Embryonic facial prominence (tissue), 1 donor: ENCODE measurements around the gene RPS6KB2.

Experiments
- DNase-seq: peaks from one replicate; pipeline ENCODE4 v3.0.0-alpha.2; 2016; ENCODE audit errors: extremely low spot score

The RPS6KB2 gene

GRCh38 chr11:67428052-67429001, at the start of gene RPS6KB2:
Gene RPS6KB2 (plus strand): TSS chr11:67428494. CDS start chr11:67428546, 52 bp downstream.
- DNase-seq = peak; percentile 93

- DNase-seq = no peak
Observed at GRCh38 chr11:67378544-67378943, 49.8 kb upstream of the RPS6KB2 start.

- no peak for DNase-seq
Observed at GRCh38 chr11:67379061-67380058, 48.9 kb upstream of the RPS6KB2 start.

GRCh38 chr11:67381244-67381972, 46.9 kb upstream of the RPS6KB2 start:
- DNase-seq = no peak

- no peak for DNase-seq
Observed at GRCh38 chr11:67382276-67383136, 45.8 kb upstream of the RPS6KB2 start.

- DNase-seq = no peak
Observed at GRCh38 chr11:67384851-67385366, 43.4 kb upstream of the RPS6KB2 start.

- no peak for DNase-seq
Observed at GRCh38 chr11:67387069-67387468, 41.2 kb upstream of the RPS6KB2 start.

GRCh38 chr11:67387518-67387917, 40.8 kb upstream of the RPS6KB2 start:
- DNase-seq = no peak

GRCh38 chr11:67389477-67389876, 38.8 kb upstream of the RPS6KB2 start:
- DNase-seq = no peak

GRCh38 chr11:67390947-67391303, 37.4 kb upstream of the RPS6KB2 start:
- DNase-seq = no peak

GRCh38 chr11:67391304-67392182, 36.8 kb upstream of the RPS6KB2 start, which contains the start of gene RAD9A:
Gene RAD9A (plus strand): TSS chr11:67391986. CDS start chr11:67392045, 59 bp downstream.
- peak; percentile 87 for DNase-seq

- DNase-seq = no peak
Observed at GRCh38 chr11:67392183-67392715, 36.0 kb upstream of the RPS6KB2 start.

GRCh38 chr11:67393437-67393836, 34.9 kb upstream of the RPS6KB2 start:
- no peak for DNase-seq

GRCh38 chr11:67393990-67394389, 34.3 kb upstream of the RPS6KB2 start:
- no peak for DNase-seq

GRCh38 chr11:67395555-67396258, 32.6 kb upstream of the RPS6KB2 start:
- DNase-seq = no peak

GRCh38 chr11:67396259-67396581, 32.1 kb upstream of the RPS6KB2 start:
- no peak for DNase-seq

- DNase-seq = no peak
Observed at GRCh38 chr11:67396587-67397389, 31.5 kb upstream of the RPS6KB2 start.

- DNase-seq = no peak
Observed at GRCh38 chr11:67397536-67397935, 30.8 kb upstream of the RPS6KB2 start.
